ENCODE results near the gene FCGBP.

The FCGBP gene

DNA sequence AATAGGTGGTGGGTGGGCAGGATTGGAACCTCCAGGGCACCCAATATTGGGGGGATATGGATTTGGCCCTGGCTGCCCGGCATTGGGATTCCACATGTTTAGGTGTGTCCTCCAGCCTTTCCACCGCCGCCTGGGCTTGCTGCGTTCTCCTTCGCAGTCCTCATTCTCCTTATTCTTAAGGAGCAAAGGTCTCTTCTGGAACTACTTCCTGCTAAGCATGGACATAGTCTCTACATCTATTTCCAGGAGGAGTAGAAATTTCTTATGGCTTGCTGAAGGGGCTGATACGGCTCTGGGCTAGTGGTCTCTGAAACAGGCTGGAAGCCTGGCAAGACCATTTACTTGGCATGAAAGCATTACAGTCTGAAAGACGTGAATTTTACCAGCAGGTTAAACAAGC, 9.2 kb upstream of the FCGBP start:
- no peak for DNase-seq

GRCh38 chr19:39942366-39942730, 7.9 kb upstream of the FCGBP start:
- no peak for DNase-seq

GRCh38 chr19:39941615-39942365, 7.4 kb upstream of the FCGBP start:
- no peak for DNase-seq

DNA sequence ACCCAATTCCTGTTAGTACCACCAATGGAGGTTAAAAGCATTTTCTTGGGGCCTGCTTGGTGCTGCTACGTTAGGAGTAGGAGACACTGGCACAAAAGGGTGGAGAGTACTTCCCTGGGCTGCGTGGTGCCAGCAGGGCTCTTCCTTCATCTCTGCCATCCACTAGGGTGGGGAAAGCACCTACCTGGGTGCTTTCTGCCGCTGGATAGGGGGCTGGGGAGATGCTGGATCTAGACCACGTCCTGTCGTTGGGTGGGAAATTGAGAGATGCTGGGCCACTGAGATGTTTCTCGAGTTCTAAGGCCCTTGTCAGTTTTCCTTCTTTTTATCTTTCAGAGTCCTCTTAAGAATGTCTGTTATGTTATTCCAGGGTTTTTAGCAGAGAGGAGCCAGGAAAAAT, 6.7 kb upstream of the FCGBP start:
- DNase-seq = no peak

DNA sequence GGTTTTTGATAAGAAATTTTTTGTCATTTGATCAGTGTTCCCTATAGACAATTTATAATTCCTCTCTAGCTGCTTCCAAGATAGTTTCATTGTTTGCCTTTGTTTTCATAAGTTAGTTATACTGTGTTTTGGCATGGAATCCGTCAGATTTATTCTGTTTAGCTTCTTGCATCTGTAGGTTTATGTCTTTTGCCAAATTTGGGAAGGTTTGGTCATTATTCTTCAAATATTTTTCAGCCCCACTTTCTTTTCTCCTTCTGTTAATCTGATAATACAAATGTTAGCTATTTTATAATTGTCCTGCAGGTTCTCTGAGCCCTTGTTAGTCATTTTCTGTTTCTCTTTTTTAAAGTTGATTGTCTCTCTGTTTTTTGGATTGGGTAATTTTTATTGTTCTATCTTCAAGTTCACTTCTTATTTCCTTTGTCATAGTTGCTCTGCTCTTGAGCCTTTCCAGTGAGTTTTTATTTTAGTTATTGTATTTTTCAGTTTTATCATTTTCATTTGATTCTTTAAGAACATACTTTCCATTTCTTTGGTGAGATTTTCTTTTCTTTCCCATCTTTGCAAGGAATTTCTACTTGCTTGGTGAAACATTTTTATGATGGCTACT, 5.9 kb upstream of the FCGBP start:
- DNase-seq = no peak

DNA sequence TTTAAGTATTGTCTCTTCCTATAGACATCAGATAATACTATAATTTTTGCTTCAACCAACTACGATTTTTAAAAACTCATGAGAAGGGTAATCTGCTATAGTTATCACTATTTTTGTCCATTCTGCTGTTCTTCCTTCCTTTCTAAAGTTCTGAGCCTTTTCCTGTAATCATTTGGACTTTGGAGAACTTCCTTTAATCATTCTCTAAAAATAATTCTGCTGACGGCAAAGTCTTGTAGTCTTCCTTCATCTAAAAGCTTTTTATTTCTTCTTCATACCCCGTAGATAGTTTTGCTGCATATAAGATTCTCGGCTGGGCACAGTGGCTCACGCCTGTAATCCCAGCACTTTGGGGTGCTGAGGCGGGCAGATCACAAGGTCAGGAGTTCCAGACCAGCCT, 5.1 kb upstream of the FCGBP start:
- no peak for DNase-seq

DNA sequence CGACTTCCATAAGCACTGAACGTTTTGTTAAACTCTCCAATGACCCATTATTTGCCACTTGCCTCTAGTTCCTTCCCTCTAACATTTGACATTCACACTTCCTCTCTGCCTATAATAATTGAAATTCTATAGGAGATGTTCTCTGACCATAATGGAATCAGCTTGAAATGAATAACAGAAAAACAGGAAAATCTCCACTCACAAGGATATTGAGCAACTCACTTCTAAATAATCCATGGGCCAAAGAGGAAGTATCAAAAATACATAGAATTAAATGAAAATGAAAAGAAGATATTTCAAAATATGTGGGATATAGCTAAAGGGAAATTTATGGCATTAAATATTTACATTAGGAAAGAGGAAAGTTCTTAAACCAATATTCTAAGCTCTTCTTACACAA, 3.4 kb upstream of the FCGBP start:
- no peak for DNase-seq

DNA sequence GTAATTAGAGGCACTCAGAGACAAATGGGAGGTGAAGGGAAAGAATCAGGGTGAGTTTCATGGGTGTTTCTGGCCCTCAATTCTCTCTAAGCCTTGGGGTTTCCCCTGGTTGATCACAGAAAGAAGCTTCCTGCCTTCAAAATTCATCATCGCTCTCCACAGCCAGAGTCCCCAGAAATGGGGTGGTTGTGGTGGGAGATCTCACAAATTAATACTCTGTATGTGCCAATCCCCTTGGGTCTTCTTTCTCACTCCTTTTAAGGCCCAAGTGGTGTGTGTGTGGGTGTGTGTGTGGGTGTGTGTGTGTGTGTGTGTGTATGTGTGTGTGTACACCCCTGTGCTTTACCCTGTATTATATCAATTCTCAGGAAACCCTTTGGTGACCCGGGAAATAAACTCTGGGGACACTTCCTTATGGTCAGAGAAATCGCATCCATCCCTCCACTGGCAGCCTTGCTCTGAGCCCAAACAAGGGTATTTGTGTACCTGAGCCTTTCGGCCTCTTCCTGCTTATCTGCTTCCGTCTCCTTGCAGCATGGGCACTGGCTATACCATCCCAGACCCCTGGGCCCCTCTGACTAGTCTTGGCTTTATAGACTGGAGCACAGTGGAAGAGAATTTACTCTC, 2.8 kb upstream of the FCGBP start:
- DNase-seq = no peak

- no peak for DNase-seq
Observed at GRCh38 chr19:39936622-39937021, 2.2 kb upstream of the FCGBP start.

- no peak for DNase-seq
Observed at GRCh38 chr19:39936020-39936419, 1.6 kb upstream of the FCGBP start.

DNA sequence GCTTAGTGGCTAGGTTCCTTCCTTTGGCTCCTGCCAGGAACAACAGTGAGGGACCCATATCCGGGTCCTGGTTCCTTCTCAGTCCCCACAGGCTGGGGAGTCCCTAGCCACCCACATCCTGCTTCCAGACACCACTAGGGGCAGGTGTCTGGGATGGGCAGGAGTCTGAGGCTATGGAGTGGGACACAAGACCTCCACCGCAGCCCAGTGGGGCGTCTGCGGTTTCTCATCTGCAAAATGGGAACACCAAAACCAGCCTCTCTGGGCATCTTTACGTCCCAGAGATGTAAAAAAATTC, 879 bp upstream of the FCGBP start:
- DNase-seq = no peak

DNA sequence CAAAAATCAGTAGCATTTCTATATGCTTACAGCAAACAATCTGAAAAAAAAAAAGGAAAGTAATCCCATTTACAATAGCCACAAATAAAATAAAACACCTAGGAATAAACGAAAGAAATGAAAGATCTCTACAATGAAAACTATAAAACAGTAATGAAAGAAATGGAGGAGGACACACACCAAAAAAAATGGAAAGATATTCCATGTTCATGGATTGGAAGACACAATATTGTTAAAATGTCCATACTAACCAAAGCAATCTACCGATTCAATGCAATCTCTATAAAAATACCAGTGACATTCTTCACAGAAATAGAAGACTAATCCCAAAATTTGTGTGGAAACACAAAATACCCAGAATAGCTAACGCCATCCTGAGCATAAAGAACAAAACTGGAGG, 4.7 kb downstream of the FCGBP start:
- DNase-seq = no peak

GRCh38 chr19:39928357-39928725, 6.1 kb downstream of the FCGBP start:
- DNase-seq = no peak

DNA sequence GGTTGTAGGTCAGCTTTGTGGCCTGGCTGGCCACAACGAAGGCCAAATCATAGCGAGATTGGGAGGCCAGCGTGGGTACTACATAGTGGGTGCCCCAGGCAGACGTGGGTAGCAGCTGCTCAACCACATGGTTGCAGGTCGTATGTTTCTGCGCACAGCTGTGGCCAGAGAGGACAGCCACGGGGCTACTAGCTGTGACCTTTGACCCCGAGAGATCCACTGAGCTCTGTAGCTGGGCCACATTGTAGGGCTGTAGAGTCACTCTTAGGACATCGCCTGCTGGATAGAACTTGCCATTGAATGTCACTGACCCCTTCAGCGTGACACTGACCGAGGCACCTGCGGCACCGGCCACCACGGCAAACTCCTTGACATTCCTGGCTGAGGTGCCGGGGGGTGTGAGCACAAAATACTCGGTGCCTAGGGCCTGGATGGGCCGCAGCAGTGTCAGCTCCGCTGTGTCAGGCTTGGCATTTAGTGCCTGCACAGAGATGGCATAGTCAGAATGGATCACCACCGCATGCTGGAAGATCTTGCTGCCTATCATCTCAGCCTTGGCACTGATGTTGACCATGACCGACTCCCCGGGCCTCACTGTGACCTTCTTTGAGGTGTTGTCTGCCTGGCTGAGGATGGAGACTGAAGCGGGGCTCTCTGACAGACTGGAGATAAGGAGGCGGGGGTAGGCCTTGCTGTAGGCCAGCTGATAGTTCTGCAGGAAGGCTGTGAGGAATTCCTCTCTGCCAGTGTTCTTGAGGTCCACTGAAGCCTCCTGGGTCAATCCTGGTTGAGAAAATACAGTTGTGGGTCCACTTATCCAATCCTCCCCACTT, 6.7 kb downstream of the FCGBP start:
- DNase-seq = no peak

- no peak for DNase-seq
Observed at GRCh38 chr19:39927076-39927475, 7.4 kb downstream of the FCGBP start.

DNA sequence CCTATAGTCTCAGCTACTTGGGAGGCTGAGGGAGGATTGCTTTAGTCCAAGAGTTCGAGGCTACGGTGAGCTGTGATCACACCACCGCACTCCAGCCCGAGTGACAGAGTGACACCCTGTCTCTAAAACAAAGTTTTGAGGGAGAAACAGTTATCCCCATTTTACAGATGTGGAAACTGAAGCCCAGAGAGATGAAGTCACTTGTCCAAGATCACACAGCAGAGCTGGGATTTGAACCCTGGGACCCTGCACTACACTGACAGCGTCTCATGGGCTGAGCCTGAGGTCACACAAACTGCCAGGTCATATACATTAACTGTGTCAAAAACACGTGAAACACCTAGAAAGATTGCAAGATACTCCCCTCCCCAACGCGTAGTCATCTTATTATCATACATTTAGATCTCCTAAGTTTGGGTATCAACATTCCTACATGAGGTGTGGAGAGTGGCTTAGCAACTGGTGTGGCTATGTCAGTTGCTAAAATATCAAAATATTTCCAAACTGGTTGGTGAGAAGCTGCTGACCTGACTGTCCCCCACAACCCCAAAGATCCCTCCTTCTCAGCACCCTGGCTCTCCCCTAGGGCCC, 8.2 kb downstream of the FCGBP start:
- DNase-seq = no peak

- no peak for DNase-seq
Observed at GRCh38 chr19:39924952-39925351, 9.5 kb downstream of the FCGBP start.

DNA sequence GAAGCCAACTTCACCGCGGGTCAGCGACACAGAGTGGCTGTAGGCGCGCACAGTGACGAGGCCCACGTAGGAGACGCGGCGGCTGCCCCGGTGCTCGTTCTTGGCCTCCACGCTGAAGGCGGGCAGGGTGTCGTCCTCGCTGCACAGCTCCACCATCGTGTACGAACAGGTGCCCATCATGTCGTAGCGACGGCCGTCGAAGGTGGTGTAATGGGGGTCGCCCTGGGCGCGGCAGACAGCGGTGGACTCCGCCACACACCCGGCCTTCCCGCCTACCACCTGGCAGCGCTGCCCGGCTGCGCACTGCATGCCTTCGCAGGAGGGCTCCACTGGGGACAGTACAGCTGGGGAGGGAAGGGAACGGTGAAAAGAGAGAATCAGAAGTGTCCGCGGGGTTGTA, 10.0 kb downstream of the FCGBP start:
- DNase-seq = no peak

DNA sequence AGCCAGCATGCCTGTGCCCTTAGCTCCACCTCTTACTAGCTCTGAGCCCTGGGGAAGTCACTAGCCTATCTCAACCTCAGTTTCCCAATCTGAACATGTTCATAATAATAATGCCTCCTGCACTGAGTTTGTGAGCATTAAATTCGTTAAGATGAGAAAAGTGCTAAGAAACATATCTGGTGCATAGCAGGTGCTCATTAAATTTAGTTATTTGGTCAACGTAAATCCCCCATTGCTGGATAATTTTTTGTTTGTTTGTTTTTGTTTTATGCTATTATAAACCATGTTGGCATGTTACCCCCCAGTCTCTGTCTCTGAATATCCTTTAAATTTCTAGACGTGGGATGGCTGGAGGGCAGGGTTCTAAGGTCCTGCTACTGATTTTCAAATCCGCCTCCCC, 10.6 kb downstream of the FCGBP start:
- DNase-seq = no peak

DNA sequence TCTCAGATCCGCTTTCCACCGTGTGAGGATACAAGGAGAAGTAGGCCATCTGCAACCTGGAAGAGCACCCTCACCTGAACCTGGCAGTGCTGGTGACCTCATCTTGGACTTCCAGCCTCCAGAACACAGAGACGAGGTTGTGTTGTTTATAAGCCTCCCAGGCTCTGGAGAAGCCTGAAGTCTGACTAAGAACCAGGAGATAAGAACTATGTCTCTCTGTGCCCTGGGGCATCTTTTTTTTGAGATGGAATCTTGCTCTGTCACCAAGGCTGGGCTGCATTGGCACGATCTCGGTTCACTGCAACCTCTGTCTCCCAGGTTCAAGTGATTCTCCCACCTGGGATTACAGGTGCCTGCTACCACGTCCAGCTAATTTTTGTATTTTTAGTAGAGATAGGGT, 14.5 kb downstream of the FCGBP start:
- DNase-seq = no peak

DNA sequence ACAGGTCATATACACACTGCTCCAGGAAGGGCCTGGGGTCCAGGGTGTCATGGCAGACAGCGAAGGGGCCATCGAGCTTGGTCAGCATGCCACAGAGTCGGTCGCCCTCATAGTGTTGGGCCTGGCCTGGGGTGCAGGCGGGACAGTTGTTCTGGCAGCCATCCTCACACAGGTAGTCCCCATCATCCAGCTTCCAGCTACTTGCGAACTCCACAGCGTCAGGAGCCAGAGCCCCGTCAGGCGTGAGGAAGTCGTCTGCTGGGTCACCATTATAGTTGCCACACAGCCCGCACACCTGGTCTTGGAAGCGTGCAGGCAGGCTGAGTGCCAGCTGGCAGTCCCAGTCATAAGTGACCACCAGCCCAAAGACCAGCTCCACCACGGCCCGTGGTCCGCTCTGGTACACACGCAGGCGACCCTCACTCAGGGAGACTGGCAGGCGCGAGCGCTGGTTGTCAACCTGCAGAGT, 16.2 kb downstream of the FCGBP start:
- no peak for DNase-seq

DNA sequence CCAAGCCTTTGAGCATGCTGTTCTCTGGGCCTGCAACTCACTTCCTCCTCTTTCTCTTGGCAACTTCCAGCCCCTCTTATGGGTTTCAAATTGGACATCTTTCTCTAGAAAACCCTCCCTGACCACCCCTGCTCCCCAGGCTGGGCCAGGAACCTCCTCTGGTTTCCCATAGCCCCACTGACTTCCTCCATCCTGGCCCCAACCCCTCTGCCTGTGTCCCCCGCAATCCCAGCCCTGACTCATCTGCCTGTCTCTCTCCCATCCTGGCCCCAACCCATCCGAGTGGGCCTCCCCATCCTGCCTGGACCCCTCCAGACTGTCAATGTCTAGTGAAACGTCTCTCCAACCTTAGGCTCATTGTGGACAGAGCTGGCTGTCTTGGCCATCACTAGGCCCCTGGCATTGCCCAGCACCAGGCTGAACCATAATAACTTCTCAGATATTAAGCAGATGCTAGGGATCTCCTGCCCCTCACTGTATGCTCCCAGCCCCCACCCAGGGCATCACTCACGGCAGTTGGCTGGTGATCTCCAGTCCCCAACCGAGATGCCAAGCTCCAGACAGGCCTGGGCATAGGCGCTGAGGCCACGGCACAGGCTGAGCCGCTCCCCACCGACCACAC, 16.8 kb downstream of the FCGBP start:
- no peak for DNase-seq

GRCh38 chr19:39916851-39917396, 17.5 kb downstream of the FCGBP start:
- DNase-seq = no peak
